Measurements from ENCODE around the gene UGGT1. TPM values are rescaled to one million over a fixed set of nuclear protein-coding genes. Genes with fewer than 3 reads are reported as not detected.
A peak's percentile ranks its signal among the peaks of the same experiment; 100 is the strongest.

UGGT1 gene
- total RNA-seq, 1 experiment from 2014 or later = 74.1 TPM

GRCh38 chr2:128069769-128070168 is 21.2 kb upstream of the UGGT1 start:
- no peaks in the 10 kb centered on the region for H3K36me3 ChIP-seq (ENCODE audit: insufficient read depth, low read length, poor library complexity, severe bottlenecking)
- intact Hi-C loops (cut with micrococcal nuclease; ENCODE audit: unreplicated experiment) = loop anchor here (10.0 kb wide), 2 partner anchors 245 to 1855 kb away; partner anchors contain the start of gene HS6ST1
- no peak for DNase-seq (ENCODE audit: low spot score)
- BruUV-seq (replicated peaks) = no TSS peak
- no peak overlapping the region for H3K27ac ChIP-seq (ENCODE audit: low read depth, low read length, poor library complexity, severe bottlenecking)
- no peaks in the 10 kb centered on the region for H3K27me3 ChIP-seq (replicated peaks; ENCODE audit: insufficient read depth, low read depth, low read length, poor library complexity)
- H3K4me3 ChIP-seq (ENCODE audit: low read depth, low read length, poor library complexity, severe bottlenecking) = no peak overlapping the region
- ChIA-PET POLR2A (ENCODE audit: low non-redundant PET) (no interaction called here), CTCF (no interaction called here)
- H3K4me1 ChIP-seq (ENCODE audit: insufficient read depth, low read length, poor library complexity, severe bottlenecking) = no peaks in the 10 kb centered on the region
- no peaks in the 10 kb centered on the region for H3K9me3 ChIP-seq (ENCODE audit: low read depth, low read length, poor library complexity, severe bottlenecking)
- TF ChIP-seq CTCF (conservative IDR thresholded peaks at IDR 0.05; ENCODE audit: low read depth, low read length) (no peak), EZH2 (IDR thresholded peaks at IDR 0.05; ENCODE audit: borderline replicate concordance, low read depth, low read length, poor library complexity, severe bottlenecking) (no peak)

- POLR2A ChIA-PET (ENCODE audit: low non-redundant PET) = no interaction called here
- intact Hi-C loops (cut with micrococcal nuclease; ENCODE audit: unreplicated experiment) = no loop called here
- H3K4me3 ChIP-seq (ENCODE audit: low read depth, low read length, poor library complexity, severe bottlenecking) = no peak overlapping the region
- no peak overlapping the region for H3K27ac ChIP-seq (ENCODE audit: low read depth, low read length, poor library complexity, severe bottlenecking)
- TF ChIP-seq EZH2 (IDR thresholded peaks at IDR 0.05; ENCODE audit: borderline replicate concordance, low read depth, low read length, poor library complexity, severe bottlenecking) (no peak), CTCF (conservative IDR thresholded peaks at IDR 0.05; ENCODE audit: low read depth, low read length) (no peak)
- DNase-seq (ENCODE audit: low spot score) = no peak
- H3K27me3 ChIP-seq (replicated peaks; ENCODE audit: insufficient read depth, low read depth, low read length, poor library complexity) = no peaks in the 10 kb centered on the region
- H3K4me1 ChIP-seq (ENCODE audit: insufficient read depth, low read length, poor library complexity, severe bottlenecking) = no peaks in the 10 kb centered on the region
- no peaks in the 10 kb centered on the region for H3K36me3 ChIP-seq (ENCODE audit: insufficient read depth, low read length, poor library complexity, severe bottlenecking)
- CTCF ChIA-PET = no interaction called here
- BruUV-seq (replicated peaks) = no TSS peak
- no peaks in the 10 kb centered on the region for H3K9me3 ChIP-seq (ENCODE audit: low read depth, low read length, poor library complexity, severe bottlenecking)
These were observed 17.7 kb upstream of the UGGT1 start for GRCh38 chr2:128073278-128073677.

- ChIA-PET POLR2A (ENCODE audit: low non-redundant PET) (no interaction called here), CTCF (no interaction called here)
- intact Hi-C loops (cut with micrococcal nuclease; ENCODE audit: unreplicated experiment) = no loop called here
These were observed 14.4 kb upstream of the UGGT1 start for GRCh38 chr2:128076461-128077106.

More at GRCh38 chr2:128076461-128077106, 14.4 kb upstream of the UGGT1 start:
- no TSS peak for BruUV-seq (replicated peaks)
- peak; percentile 54 for DNase-seq (ENCODE audit: low spot score)
- Histone ChIP-seq H3K27ac (ENCODE audit: low read depth, low read length, poor library complexity, severe bottlenecking) (no peak overlapping the region), H3K27me3 (replicated peaks; ENCODE audit: insufficient read depth, low read depth, low read length, poor library complexity) (no peaks in the 10 kb centered on the region), H3K4me3 (ENCODE audit: low read depth, low read length, poor library complexity, severe bottlenecking) (no peak overlapping the region), H3K36me3 (ENCODE audit: insufficient read depth, low read length, poor library complexity, severe bottlenecking) (no peaks in the 10 kb centered on the region), H3K4me1 (ENCODE audit: insufficient read depth, low read length, poor library complexity, severe bottlenecking) (no peaks in the 10 kb centered on the region), H3K9me3 (ENCODE audit: low read depth, low read length, poor library complexity, severe bottlenecking) (no peaks in the 10 kb centered on the region)
- TF ChIP-seq EZH2 (IDR thresholded peaks at IDR 0.05; ENCODE audit: borderline replicate concordance, low read depth, low read length, poor library complexity, severe bottlenecking) = no peak
- TF ChIP-seq CTCF (conservative IDR thresholded peaks at IDR 0.05; ENCODE audit: low read depth, low read length) = no peak
